Upper lobe of left lung (tissue), 4 donors: ENCODE results near the gene NFIX.

ENCODE experiments used
- POLR2A ChIP-seq, 4 donors: fragments of 450-650 bp; IDR thresholded peaks; one replicate each; pipeline ENCODE4 v1.5.1; 2016 to 2017; ENCODE audit warnings: antibody characterized with exemption in 4 of 4, mild to moderate bottlenecking in 2 of 4
- POLR2AphosphoS5 ChIP-seq, 2 donors: sonication (generic); formaldehyde crosslinking; IDR thresholded peaks; one replicate each; pipeline ENCODE4 v1.5.1; 2017; ENCODE audit warnings: antibody characterized with exemption in 2 of 2

- TF ChIP-seq POLR2AphosphoS5 (IDR thresholded peaks at IDR 0.05) (no peak), POLR2A (IDR thresholded peaks at IDR 0.05) (no peak)
These were observed 96.9 kb downstream of the NFIX start for GRCh38 chr19:13092158-13092543.
